HL-60/S4 (cell line): ENCODE measurements around the gene HBD.

Experiments
- in situ Hi-C: fragments of 300-500 bp; cut with MboI; formaldehyde crosslinking; loops from 2 replicates; pipeline ENCODE4 v1.14.3; 2022; ENCODE audit warnings: low sequenced_read_pairs

Gene HBD

GRCh38 chr11:5196731-5197130 is 37.6 kb downstream of the HBD start:
- in situ Hi-C loops, result no loop called here

DNA sequence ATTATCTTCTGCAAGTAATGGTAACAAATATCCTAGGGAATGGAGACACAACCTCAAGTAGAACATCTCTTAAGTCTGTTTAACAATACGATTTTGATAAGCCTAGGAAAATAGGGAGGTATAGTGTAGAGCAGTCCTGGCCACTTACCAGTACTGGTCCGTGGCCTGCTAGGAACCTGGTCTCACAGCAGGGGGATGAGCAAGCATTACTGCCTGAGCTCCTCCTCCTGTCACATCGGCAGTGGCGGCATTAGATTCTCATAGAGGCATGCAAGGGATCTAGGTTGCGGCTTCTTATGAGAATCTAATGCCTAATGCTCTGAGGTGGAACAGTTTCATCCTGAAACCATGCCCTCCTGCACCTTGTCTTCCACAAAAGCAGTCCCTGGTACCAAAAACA is 38.2 kb downstream of the HBD start:
- in situ Hi-C loops, result no loop called here

DNA sequence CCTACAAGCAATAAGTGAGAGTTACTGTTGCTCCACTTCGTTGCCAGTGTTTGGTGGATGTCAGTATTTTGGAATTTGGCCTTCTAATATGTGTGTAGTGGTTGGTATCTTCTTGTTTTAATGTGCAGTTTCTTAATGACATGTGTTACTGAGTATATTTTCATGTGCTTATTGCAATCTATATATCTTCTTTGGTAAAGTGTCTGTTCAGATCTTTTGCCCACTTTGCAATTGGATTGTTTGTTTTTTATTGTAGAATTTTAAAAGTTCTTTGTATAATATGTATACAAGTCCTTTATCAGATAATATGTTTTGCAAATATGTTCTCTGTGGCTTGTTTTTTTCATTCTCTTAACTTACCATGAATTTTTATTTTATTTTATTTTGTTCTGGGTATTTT is 41.5 kb downstream of the HBD start:
- in situ Hi-C loops, result no loop called here

DNA sequence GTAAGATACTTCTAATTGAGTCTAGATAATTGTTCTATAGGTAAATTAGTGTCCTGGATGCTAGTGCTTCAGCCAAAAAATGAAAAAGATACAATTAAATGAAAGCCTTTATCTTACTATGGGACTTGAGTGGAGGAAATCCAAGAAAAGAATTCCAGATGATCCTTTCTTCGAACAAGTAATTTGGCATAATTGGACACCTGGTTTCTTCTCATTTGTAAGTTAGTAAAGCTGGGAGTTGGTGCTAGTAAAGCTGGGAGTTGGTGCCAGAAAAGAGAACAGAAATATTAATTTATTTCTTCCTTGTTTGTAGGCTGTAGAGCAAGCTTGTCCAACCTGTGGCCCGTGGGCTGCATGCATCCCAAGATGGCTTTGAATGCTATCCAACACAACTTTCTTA is 46.1 kb downstream of the HBD start:
- in situ Hi-C loops, result no loop called here
